GM18517 (cell line): ENCODE results near the gene PGLYRP2.
A peak's percentile ranks its signal among the peaks of the same experiment; 100 is the strongest.

Experiments
- ATAC-seq: cut with Tn5 transposase; IDR thresholded peaks from one replicate; pipeline ENCODE4 v1.9.1; 2021; ENCODE audit warnings: mild to moderate bottlenecking, moderate library complexity; ENCODE audit not compliant: unreplicated experiment

Gene PGLYRP2

DNA sequence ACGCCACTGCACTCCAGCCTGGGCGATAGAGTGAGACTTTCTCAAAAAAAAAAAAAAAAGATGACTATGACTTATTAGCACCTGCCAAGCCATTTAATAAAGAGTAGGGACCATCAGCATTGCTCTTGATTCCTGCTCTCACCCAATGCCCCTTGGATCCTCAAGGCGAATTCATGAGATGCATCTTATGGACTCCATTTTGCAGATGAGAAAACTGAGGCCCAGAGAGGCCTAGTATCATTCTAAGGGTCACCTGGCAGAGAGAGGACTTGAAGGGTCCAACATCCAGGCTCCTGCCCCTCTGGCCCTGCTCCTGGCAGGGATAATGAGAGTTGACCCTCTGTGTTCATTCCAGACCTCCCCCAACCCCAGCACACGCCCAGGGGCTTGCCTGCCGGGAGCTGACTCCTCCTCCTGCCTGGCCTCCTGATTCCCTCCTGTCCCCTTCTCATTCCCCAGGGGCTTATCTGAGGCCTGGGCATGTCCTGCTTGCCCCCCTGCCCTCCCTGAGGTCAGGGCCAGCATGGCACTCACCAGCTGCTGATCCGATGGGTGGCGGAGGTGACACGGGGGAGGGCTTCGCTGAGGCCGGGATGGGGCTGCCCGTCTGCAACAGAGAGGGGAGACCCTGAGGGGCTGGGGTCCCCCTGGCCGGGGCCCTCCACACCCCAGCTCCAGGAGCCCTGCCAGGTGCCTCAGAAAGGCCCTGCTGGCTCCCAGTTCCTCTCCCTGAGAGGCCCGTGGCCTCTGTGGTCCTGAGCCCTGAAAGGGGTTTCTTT, 37.0 kb downstream of the PGLYRP2 start:
- ATAC-seq: no peak

DNA sequence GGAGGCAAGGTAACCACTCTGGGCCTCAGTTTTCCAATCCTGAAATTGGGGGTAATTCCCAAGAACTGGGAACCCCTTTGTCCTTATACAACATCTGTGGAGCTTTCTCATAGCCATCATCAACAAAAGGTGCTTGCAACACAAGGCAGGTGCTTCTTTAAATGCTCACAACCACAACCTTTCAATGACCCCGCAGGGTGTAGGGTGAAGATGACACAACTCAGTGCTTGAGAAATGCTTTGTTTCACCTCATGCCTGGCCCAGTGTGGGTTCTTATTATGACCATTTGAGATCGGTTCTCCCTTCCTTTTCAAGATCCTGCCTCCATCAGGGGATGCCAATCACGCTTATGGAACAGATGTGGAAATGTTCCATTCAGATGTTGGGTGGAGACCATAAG, 38.0 kb downstream of the PGLYRP2 start:
- no peak for ATAC-seq

GRCh38 chr19:15439821-15440641, 39.3 kb downstream of the PGLYRP2 start:
- ATAC-seq: no peak

GRCh38 chr19:15439078-15439799, 40.1 kb downstream of the PGLYRP2 start:
- ATAC-seq: no peak

GRCh38 chr19:15438577-15438976, 40.7 kb downstream of the PGLYRP2 start:
- ATAC-seq: no peak

DNA sequence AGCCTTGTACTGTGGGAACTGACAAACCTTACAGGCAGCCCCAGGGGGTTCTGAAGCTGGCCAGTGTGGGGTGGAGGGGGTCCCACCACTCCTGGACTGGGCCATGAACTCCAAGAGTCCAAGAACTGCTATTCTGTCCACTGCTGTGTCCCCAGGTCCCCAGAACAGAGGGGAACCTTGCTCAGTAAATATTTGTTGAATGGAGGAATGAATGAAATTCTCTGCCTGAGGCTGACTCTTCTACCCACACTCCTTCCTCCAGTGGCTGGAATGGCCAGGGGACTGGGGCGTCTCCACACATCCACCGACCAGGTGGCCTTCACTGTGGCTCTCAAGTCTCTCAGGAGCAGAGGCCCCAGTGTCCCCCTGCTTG, 41.2 kb downstream of the PGLYRP2 start:
- ATAC-seq: no peak

GRCh38 chr19:15437355-15438123, 41.8 kb downstream of the PGLYRP2 start:
- ATAC-seq: no peak

- ATAC-seq: no peak
Measured at GRCh38 chr19:15436826-15437110, 42.5 kb downstream of the PGLYRP2 start.

GRCh38 chr19:15436012-15436825, 43.1 kb downstream of the PGLYRP2 start:
- no peak for ATAC-seq

- ATAC-seq: no peak
Measured at GRCh38 chr19:15433519-15434069, 45.7 kb downstream of the PGLYRP2 start.

DNA sequence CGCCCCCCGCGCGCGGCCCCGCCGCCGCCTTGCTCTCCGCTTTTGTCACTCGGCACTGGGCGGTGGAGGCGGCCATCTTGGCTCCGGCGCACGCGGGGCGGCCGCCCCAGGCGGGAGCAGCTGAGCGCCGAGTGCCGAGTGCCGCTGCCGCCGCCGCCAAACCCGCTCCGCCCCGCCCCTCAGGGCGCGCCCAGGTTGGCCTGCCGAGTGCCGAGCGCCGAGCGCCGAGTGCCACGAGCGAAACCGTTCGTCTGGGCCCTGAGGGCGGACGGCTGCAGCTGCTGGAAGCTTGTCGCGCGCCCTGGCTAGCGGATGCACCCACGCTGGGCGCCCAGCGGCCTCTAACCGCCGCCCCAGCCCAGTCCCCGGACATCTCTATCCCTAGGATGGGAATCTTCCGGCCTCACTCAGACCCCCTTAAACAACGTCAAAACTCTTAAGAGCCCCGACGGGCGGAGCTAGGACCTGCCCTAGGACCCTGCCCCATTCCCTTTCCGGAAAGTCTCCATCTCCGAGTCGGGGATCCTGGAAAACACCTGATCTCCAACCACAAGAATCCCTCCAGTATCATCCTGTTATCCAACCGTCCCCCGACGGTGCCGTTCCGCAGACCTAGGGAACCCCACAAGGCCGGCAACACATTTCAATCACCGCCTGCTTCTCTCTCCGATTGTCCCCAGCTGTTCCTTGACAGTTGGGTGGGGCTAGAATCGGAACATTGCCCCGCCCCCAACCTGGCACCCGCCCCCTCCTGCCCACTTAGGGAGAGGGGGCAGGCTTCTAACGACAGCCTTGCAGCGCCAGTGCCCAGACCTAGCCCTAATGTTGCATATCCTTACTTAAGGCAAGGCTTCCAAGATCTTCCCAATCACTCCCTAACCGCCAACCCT, 46.4 kb downstream of the PGLYRP2 start:
- peak; percentile 65 for ATAC-seq

DNA sequence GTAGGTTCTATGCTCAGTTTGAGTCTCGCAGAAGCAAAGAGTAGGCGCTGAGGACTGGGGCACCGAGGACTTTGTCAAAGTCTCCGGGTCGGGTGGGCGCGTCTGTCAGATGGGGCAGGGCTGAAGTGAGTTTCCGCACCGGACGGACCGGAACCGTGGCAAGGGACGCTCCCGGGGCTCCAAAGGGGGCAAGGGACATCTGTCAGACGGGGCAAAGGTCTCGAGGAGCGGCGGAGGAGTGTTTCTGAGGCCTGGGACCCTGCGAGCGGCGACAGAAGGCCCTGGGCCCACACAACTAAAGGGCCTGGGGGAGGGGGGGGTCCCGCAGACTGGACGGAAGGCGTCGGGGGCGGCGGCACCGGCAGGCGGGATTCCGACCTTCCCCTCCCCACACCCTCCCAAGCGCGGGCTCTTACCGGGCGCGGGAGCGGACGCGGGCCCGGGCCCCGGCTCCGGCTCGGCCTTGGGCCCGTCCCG, 47.2 kb downstream of the PGLYRP2 start:
- no peak for ATAC-seq

GRCh38 chr19:15431396-15432017, 47.8 kb downstream of the PGLYRP2 start:
- no peak for ATAC-seq

DNA sequence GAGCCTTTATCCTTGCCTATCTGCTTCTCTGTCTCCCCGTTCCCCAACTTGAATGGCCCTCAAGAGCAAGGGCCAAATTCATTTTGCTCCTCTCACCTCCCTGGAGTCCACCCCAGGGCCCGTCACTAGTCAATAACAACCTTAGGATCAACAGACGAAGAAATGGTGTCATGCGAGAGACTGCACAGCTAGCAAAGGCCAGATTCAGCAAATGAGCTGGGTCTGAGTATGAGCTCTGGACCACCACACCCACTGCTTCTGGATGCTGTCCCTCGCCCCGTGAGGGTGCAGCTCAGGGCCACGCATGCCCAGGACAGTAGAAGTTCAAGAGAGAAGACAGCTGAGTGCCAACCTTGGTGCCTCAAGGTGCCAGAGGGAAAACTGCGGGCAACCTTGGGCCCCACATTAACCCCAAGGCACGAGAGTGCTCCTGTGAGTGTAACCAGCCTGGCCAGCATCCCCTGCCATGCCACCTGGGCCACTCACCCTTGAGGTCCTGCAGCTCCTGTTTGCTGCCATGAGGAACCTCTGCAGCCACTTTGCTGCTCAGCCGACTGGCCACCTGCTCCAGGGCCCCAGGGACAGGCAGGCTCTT, 48.7 kb downstream of the PGLYRP2 start:
- no peak for ATAC-seq

GRCh38 chr19:15429825-15430467, 49.4 kb downstream of the PGLYRP2 start:
- ATAC-seq: no peak

- ATAC-seq: no peak
Measured at GRCh38 chr19:15428956-15429824, 50.1 kb downstream of the PGLYRP2 start.
